Vagina (tissue), 2 donors: Measurements from ENCODE around the gene APBB1IP. TPM values are rescaled to one million over a fixed set of nuclear protein-coding genes. Genes with fewer than 3 reads are reported as not detected.

Experiments
- DNase-seq, 2 donors: peaks; one replicate each; pipeline ENCODE4 v3.0.0-alpha.2; 2017; ENCODE audit errors: extremely low spot score in 2 of 2
- H3K27ac ChIP-seq: fragments of 200-600 bp; sonication (generic); one replicate; pipeline ENCODE4 v1.5.1; 2019
- H3K27me3 ChIP-seq: fragments of 200-600 bp; sonication (generic); one replicate; pipeline ENCODE4 v1.5.1; 2019
- H3K36me3 ChIP-seq, 2 donors: fragments of 200-600 bp; sonication (generic); one replicate each; pipeline ENCODE4 v1.5.1; 2017 to 2019
- H3K4me1 ChIP-seq: fragments of 200-600 bp; sonication (generic); one replicate; pipeline ENCODE4 v1.5.1; 2019
- H3K4me3 ChIP-seq, 2 donors: fragments of 200-600 bp; sonication (generic); 1 replicate in 1 of 2; 2 replicates in 1 of 2; pipeline ENCODE4 v1.5.1; 2016 to 2019
- H3K9me3 ChIP-seq: fragments of 200-600 bp; sonication (generic); one replicate; pipeline ENCODE4 v1.5.1; 2019
- CTCF ChIP-seq, 3 experiments: fragments of 450-650 bp in 2 of 3; fragments of 200-600 bp in 1 of 3; sonication (generic) in 1 of 3; IDR thresholded peaks; one replicate each; pipeline ENCODE4 v1.5.1; 2017 to 2019; ENCODE audit warnings: antibody characterized with exemption in 3 of 3, mild to moderate bottlenecking in 2 of 3, moderate library complexity in 2 of 3
- POLR2A ChIP-seq, 2 donors: fragments of 450-650 bp; IDR thresholded peaks; one replicate each; pipeline ENCODE4 v1.6.1; 2017; ENCODE audit warnings: antibody characterized with exemption in 2 of 2, mild to moderate bottlenecking in 2 of 2, moderate library complexity in 2 of 2
- POLR2AphosphoS5 ChIP-seq, 2 donors: sonication (generic); formaldehyde crosslinking; IDR thresholded peaks; one replicate each; pipeline ENCODE4 v1.9.0; 2017; ENCODE audit warnings: antibody characterized with exemption in 2 of 2, mild to moderate bottlenecking in 2 of 2, low read depth in 1 of 2; ENCODE audit not compliant: insufficient read depth in 1 of 2
- intact Hi-C: fragments of 100-400 bp; cut with DNase I; formaldehyde crosslinking; loops from one replicate; pipeline ENCODE4 v1.15.1; 2023
- total RNA-seq: library from RNA; depleted of rRNA; stranded (reverse); fragments of >200 nt; gene quantifications from one replicate; pipeline ENCODE4 v1.2.3, GENCODE V29; 2016

APBB1IP gene
- total RNA-seq, 1 donor from 2014 or later: 7.4 TPM

DNA sequence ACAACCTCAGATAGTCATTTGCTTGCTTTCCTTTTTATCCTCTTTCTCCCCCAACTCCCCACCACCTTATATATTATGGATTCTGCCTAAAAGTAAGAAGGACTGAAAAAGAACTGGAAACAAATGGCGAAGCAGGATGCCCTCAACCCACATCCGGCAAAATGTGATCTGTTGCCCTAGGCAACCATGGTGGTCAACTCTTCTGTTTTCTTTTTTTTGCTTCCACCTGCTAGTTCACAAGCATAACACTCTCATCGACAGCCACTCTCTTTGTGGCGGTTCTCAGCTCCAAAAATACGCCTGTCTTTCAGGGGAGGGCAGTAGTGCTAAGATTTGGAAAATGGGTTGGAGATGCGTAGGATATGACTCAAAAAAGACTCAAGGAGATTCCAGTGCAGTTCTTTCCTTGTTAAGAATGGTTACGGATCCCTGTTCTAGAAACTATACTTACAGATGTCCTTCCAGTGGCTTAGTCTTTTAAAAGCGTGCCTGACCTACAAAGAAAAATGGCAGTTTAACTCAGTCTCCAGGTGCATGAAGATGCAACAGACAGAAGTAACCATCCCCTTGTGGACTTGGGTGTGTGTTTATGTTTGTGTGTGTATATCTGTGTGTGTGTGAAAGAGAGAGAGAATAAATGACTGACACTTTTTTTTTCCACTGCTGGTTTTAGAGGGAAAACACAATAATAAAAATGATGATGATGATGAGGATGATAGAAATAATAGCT is 10.7 kb downstream of the APBB1IP start:
- Histone ChIP-seq H3K27me3 (no peaks in the 10 kb centered on the region), H3K4me3 (no peak overlapping the region), H3K36me3 (no peaks in the 10 kb centered on the region), H3K9me3 (no peaks in the 10 kb centered on the region), H3K4me1 (no peaks in the 10 kb centered on the region), H3K27ac (no peak overlapping the region)
- intact Hi-C loops: no loop called here
- no peak for TF ChIP-seq POLR2A (IDR thresholded peaks at IDR 0.05)
- TF ChIP-seq CTCF (IDR thresholded peaks at IDR 0.05): no peak
- TF ChIP-seq POLR2AphosphoS5 (IDR thresholded peaks at IDR 0.05; ENCODE audit: insufficient read depth in 1 of 2, low read depth in 1 of 2): no peak
- no peak for DNase-seq

DNA sequence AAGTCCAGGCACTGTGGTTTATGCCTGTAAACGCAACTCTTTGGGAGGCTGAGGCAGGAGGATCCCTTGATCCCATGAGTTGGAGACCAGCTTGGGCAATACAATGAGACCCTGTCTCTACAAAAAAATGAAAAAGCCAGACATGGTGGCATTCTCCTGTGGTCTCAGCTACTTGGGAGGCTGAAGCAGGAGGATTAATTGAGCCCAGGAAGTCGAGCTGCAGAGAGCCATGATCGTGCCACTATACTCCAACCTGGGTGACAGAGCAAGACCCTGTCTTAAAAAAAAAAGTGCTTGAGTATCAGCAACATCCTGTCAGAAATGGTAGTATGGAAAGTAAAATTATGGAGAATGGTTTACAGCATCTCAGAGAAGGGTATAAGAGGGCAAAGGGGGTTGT is 11.6 kb downstream of the APBB1IP start:
- intact Hi-C loops: no loop called here
- H3K27me3 ChIP-seq: no peaks in the 10 kb centered on the region
- H3K4me3 ChIP-seq: no peak overlapping the region
- no peaks in the 10 kb centered on the region for H3K9me3 ChIP-seq
- TF ChIP-seq POLR2AphosphoS5 (IDR thresholded peaks at IDR 0.05; ENCODE audit: insufficient read depth in 1 of 2, low read depth in 1 of 2): no peak
- TF ChIP-seq POLR2A (IDR thresholded peaks at IDR 0.05): no peak
- TF ChIP-seq CTCF (IDR thresholded peaks at IDR 0.05): no peak
- H3K27ac ChIP-seq: no peak overlapping the region
- H3K36me3 ChIP-seq: no peaks in the 10 kb centered on the region
- no peak for DNase-seq
- no peaks in the 10 kb centered on the region for H3K4me1 ChIP-seq

DNA sequence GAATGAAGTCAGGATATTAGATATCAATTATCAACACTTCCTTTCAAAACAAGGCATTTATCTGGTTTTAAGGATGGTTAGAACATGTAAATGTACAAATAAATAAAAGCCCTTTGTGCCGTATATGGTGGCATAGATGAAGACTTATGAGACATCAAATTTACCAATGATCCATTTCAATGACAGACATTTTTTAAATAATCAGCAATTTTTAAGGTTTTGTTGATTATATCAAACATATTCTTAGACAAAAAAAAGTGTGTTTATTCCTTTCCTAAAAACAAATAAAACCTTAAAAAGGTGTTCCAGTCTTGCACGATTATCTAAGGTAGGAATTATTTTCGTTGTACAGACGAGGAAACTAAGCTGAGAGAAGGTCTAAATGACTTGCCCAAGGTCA is 13.8 kb downstream of the APBB1IP start:
- no peaks in the 10 kb centered on the region for H3K4me1 ChIP-seq
- DNase-seq: no peak
- no peaks in the 10 kb centered on the region for H3K27me3 ChIP-seq
- H3K9me3 ChIP-seq: no peaks in the 10 kb centered on the region
- TF ChIP-seq POLR2A (IDR thresholded peaks at IDR 0.05) (no peak), POLR2AphosphoS5 (IDR thresholded peaks at IDR 0.05; ENCODE audit: insufficient read depth in 1 of 2, low read depth in 1 of 2) (no peak), CTCF (IDR thresholded peaks at IDR 0.05) (no peak)
- no peak overlapping the region for H3K27ac ChIP-seq
- no peaks in the 10 kb centered on the region for H3K36me3 ChIP-seq
- intact Hi-C loops: no loop called here
- H3K4me3 ChIP-seq: no peak overlapping the region

- no peaks in the 10 kb centered on the region for H3K9me3 ChIP-seq
- intact Hi-C loops: no loop called here
- TF ChIP-seq POLR2A (IDR thresholded peaks at IDR 0.05) (no peak), POLR2AphosphoS5 (IDR thresholded peaks at IDR 0.05; ENCODE audit: insufficient read depth in 1 of 2, low read depth in 1 of 2) (no peak), CTCF (IDR thresholded peaks at IDR 0.05) (no peak)
- no peak overlapping the region for H3K27ac ChIP-seq
- H3K27me3 ChIP-seq: no peaks in the 10 kb centered on the region
- no peaks in the 10 kb centered on the region for H3K36me3 ChIP-seq
- H3K4me3 ChIP-seq: no peak overlapping the region
- no peaks in the 10 kb centered on the region for H3K4me1 ChIP-seq
- DNase-seq: no peak
Observed at GRCh38 chr10:26453850-26454249, 15.7 kb downstream of the APBB1IP start.

GRCh38 chr10:26454891-26455290 is 16.8 kb downstream of the APBB1IP start:
- Histone ChIP-seq H3K9me3 (no peaks in the 10 kb centered on the region), H3K27me3 (no peaks in the 10 kb centered on the region), H3K4me3 (no peak overlapping the region), H3K4me1 (no peaks in the 10 kb centered on the region), H3K36me3 (no peaks in the 10 kb centered on the region), H3K27ac (no peak overlapping the region)
- intact Hi-C loops: no loop called here
- no peak for DNase-seq
- no peak for TF ChIP-seq CTCF (IDR thresholded peaks at IDR 0.05)
- no peak for TF ChIP-seq POLR2AphosphoS5 (IDR thresholded peaks at IDR 0.05; ENCODE audit: insufficient read depth in 1 of 2, low read depth in 1 of 2)
- no peak for TF ChIP-seq POLR2A (IDR thresholded peaks at IDR 0.05)
